ENCODE measurements around the gene GGCT. TPM values are rescaled to one million over a fixed set of nuclear protein-coding genes. Genes with fewer than 3 reads are reported as not detected.
"Not testable (repeated sequence)": the region's sequence is repeated elsewhere in the genome, so short reads cannot be mapped to it uniquely, and the experiment has no call there.

GGCT gene
- total RNA-seq, 1 donor from 2014 or later, result 160 TPM

GRCh38 chr7:30511973-30512662 lies 7.5 kb upstream of the GGCT start:
- Histone ChIP-seq H3K36me3 (no peaks in the 10 kb centered on the region), H3K4me2 (no peak overlapping the region), H3K9me3 (ENCODE audit: low read depth) (no peaks in the 10 kb centered on the region), H3K4me1 (peaks cover 11% of the 10 kb centered on the region), H4K20me1 (ENCODE audit: low read depth) (no peaks in the 10 kb centered on the region), H3K79me2 (ENCODE audit: low read depth) (no peaks in the 10 kb centered on the region), H3K27ac (no peak overlapping the region), H3K27me3 (no peaks in the 10 kb centered on the region), H2AFZ (replicated peaks) (no peak overlapping the region), H3F3A (ENCODE audit: low read depth) (peaks cover 14% of the 10 kb centered on the region), H3K4me3 (no peak overlapping the region), H3K9ac (no peak overlapping the region)
- H3K4me3 Mint-ChIP-seq, result no peak overlapping the region
- DNase-seq (ENCODE audit: low spot score), result peak; percentile 31
- H3K36me3 Mint-ChIP-seq, result peaks cover 2% of the 10 kb centered on the region
- peaks cover 1% of the 10 kb centered on the region for H3K27me3 Mint-ChIP-seq (ENCODE audit: insufficient read depth, low read depth)
- H3K9me3 Mint-ChIP-seq, result peaks cover 5% of the 10 kb centered on the region
- H3K4me1 Mint-ChIP-seq, result peaks cover 14% of the 10 kb centered on the region
- TF ChIP-seq CTCF (IDR thresholded peaks at IDR 0.05) (no peak), EZH2phosphoT487 (IDR thresholded peaks at IDR 0.05) (no peak), EZH2 (IDR thresholded peaks at IDR 0.05) (no peak)
- H3K27ac Mint-ChIP-seq, result peak overlapping the region; percentile 66

GRCh38 chr7:30511494-30511893 lies 6.9 kb upstream of the GGCT start:
- no peak overlapping the region for H3K27ac Mint-ChIP-seq

GRCh38 chr7:30510124-30511075 lies 5.8 kb upstream of the GGCT start:
- peak; percentile 91 for TF ChIP-seq CTCF (IDR thresholded peaks at IDR 0.05)
- no peak for TF ChIP-seq EZH2phosphoT487 (IDR thresholded peaks at IDR 0.05)
- peaks cover 5% of the 10 kb centered on the region for H3K36me3 Mint-ChIP-seq
- no peak overlapping the region for H3K4me2 ChIP-seq
- no peaks in the 10 kb centered on the region for H3K27me3 ChIP-seq
- no peak overlapping the region for H3K4me3 ChIP-seq
- peaks cover 14% of the 10 kb centered on the region for H3K4me1 Mint-ChIP-seq
- no peaks in the 10 kb centered on the region for H3K27me3 Mint-ChIP-seq (ENCODE audit: insufficient read depth, low read depth)
- no peak overlapping the region for H3K27ac Mint-ChIP-seq
- H3K79me2 ChIP-seq (ENCODE audit: low read depth), result no peaks in the 10 kb centered on the region
- H4K20me1 ChIP-seq (ENCODE audit: low read depth), result no peaks in the 10 kb centered on the region
- H3F3A ChIP-seq (ENCODE audit: low read depth), result peaks cover 14% of the 10 kb centered on the region
- H3K9me3 Mint-ChIP-seq, result peaks cover 18% of the 10 kb centered on the region
- H2AFZ ChIP-seq (replicated peaks), result no peak overlapping the region
- no peak overlapping the region for H3K27ac ChIP-seq
- H3K9ac ChIP-seq, result no peak overlapping the region
- peaks cover 11% of the 10 kb centered on the region for H3K4me1 ChIP-seq
- DNase-seq (ENCODE audit: low spot score), result peak; percentile 62
- H3K36me3 ChIP-seq, result no peaks in the 10 kb centered on the region
- H3K4me3 Mint-ChIP-seq, result no peak overlapping the region
- H3K9me3 ChIP-seq (ENCODE audit: low read depth), result no peaks in the 10 kb centered on the region

More at GRCh38 chr7:30511494-30511893, 6.9 kb upstream of the GGCT start:
- Histone ChIP-seq H3F3A (ENCODE audit: low read depth) (peaks cover 14% of the 10 kb centered on the region), H3K27ac (no peak overlapping the region), H3K36me3 (no peaks in the 10 kb centered on the region), H3K27me3 (no peaks in the 10 kb centered on the region), H3K4me3 (no peak overlapping the region), H4K20me1 (ENCODE audit: low read depth) (no peaks in the 10 kb centered on the region), H2AFZ (replicated peaks) (no peak overlapping the region), H3K4me1 (peaks cover 11% of the 10 kb centered on the region), H3K9ac (no peak overlapping the region), H3K9me3 (ENCODE audit: low read depth) (no peaks in the 10 kb centered on the region), H3K4me2 (no peak overlapping the region), H3K79me2 (ENCODE audit: low read depth) (no peaks in the 10 kb centered on the region)
- H3K36me3 Mint-ChIP-seq, result peaks cover 2% of the 10 kb centered on the region
- H3K27me3 Mint-ChIP-seq (ENCODE audit: insufficient read depth, low read depth), result no peaks in the 10 kb centered on the region
- peaks cover 14% of the 10 kb centered on the region for H3K4me1 Mint-ChIP-seq
- no peak overlapping the region for H3K4me3 Mint-ChIP-seq
- no peak for DNase-seq (ENCODE audit: low spot score)
- H3K9me3 Mint-ChIP-seq, result peaks cover 11% of the 10 kb centered on the region
- no peak for TF ChIP-seq EZH2 (IDR thresholded peaks at IDR 0.05)
- no peak for TF ChIP-seq EZH2phosphoT487 (IDR thresholded peaks at IDR 0.05)
- no peak for TF ChIP-seq CTCF (IDR thresholded peaks at IDR 0.05)

- H3F3A ChIP-seq (ENCODE audit: low read depth), result peaks cover 14% of the 10 kb centered on the region
- peaks cover 17% of the 10 kb centered on the region for H3K4me1 Mint-ChIP-seq
- H3K79me2 ChIP-seq (ENCODE audit: low read depth); H4K20me1 ChIP-seq (ENCODE audit: low read depth); DNase-seq (ENCODE audit: low spot score); H3K27ac ChIP-seq; H3K36me3 Mint-ChIP-seq; H3K4me3 ChIP-seq; H3K4me3 Mint-ChIP-seq; H3K4me2 ChIP-seq; H3K36me3 ChIP-seq; H2AFZ ChIP-seq (replicated peaks); H3K27me3 ChIP-seq; H3K9ac ChIP-seq; H3K27me3 Mint-ChIP-seq (ENCODE audit: insufficient read depth, low read depth); H3K27ac Mint-ChIP-seq; H3K9me3 ChIP-seq (ENCODE audit: low read depth): not testable (repeated sequence)
- H3K4me1 ChIP-seq, result peaks cover 11% of the 10 kb centered on the region
- H3K9me3 Mint-ChIP-seq, result peaks cover 20% of the 10 kb centered on the region
These were observed 4.7 kb upstream of the GGCT start for GRCh38 chr7:30509171-30509857.

- peaks cover 25% of the 10 kb centered on the region for H3K4me1 Mint-ChIP-seq
- not testable (repeated sequence) for H3K9me3 ChIP-seq (ENCODE audit: low read depth); H3K36me3 ChIP-seq; H3K4me2 ChIP-seq; H3K27ac ChIP-seq; H4K20me1 ChIP-seq (ENCODE audit: low read depth); H3K9ac ChIP-seq; H3K4me3 Mint-ChIP-seq; DNase-seq (ENCODE audit: low spot score); H3K27me3 ChIP-seq; H3K27ac Mint-ChIP-seq; H3K27me3 Mint-ChIP-seq (ENCODE audit: insufficient read depth, low read depth); H2AFZ ChIP-seq (replicated peaks); H3K4me3 ChIP-seq
- Histone ChIP-seq H3K79me2 (ENCODE audit: low read depth) (peaks cover 21% of the 10 kb centered on the region), H3K4me1 (peaks cover 24% of the 10 kb centered on the region), H3F3A (ENCODE audit: low read depth) (peaks cover 14% of the 10 kb centered on the region)
- peaks cover 30% of the 10 kb centered on the region for H3K9me3 Mint-ChIP-seq
- H3K36me3 Mint-ChIP-seq, result peaks cover 16% of the 10 kb centered on the region
These were observed 2.8 kb upstream of the GGCT start for GRCh38 chr7:30507346-30507900.

All from neural progenitor cell (in vitro differentiated cells).